Stomach (tissue), 4 donors: Measurements from ENCODE around the gene ZC3H12C.

Experiments used
- CTCF ChIP-seq, 7 experiments: fragments of 450-650 bp in 4 of 7; fragments of 200-600 bp in 3 of 7; sonication (generic) in 3 of 7; IDR thresholded peaks; one replicate each; pipeline ENCODE4 v1.5.1; 2016 to 2019; ENCODE audit warnings: antibody characterized with exemption in 7 of 7, control low read depth in 2 of 7, mild to moderate bottlenecking in 1 of 7
- EP300 ChIP-seq: sonication (generic); formaldehyde crosslinking; IDR thresholded peaks from one replicate; pipeline ENCODE4 v1.6.1; 2017; ENCODE audit warnings: antibody characterized with exemption
- POLR2A ChIP-seq, 4 donors: fragments of 450-650 bp; IDR thresholded peaks; one replicate each; pipeline ENCODE4 v1.6.1; 2016; ENCODE audit warnings: antibody characterized with exemption in 4 of 4, control low read depth in 2 of 4, mild to moderate bottlenecking in 1 of 4, moderate library complexity in 1 of 4
- POLR2AphosphoS5 ChIP-seq, 3 donors: sonication (generic); formaldehyde crosslinking; IDR thresholded peaks; one replicate each; pipeline ENCODE4 v1.6.1; 2016; ENCODE audit warnings: antibody characterized with exemption in 3 of 3

DNA sequence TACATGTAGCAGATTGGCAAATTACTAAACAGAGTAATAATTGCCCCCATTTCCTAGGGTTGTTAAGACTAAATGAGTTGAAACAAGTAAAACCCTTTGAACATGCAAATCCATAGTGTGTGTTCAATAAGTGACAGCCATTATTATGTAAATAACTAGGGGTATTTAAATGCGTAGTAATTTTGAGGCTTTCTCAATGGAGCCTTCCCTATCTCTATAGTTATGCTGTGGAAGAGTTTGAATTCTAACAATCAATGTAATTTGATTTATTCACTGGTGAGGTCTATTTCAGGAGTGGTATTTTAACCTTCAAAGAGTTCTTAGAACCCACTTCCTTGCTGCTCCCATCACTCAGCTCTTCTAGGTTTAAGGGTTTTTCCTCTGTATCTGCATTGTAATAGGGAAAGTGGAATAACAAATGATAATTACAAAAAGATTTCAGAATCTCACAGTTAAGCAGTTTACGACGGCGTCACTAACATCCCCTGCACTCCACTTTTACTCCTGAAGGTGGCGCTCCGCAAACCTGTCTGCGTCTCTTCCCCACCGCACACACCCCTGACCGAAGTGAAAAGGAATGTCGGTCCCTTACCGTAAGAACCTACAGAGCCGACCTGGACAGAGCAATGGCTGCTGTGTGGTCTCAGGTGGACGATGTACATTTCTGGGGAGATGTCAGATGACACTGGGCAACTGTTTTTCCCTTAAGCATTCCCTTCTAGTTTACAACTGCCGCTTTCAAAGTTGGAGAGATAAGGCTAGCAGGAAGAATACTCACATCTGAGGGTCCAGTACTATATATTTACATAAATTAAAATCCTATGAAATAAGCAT, 80.8 kb downstream of the ZC3H12C start:
- TF ChIP-seq CTCF (IDR thresholded peaks at IDR 0.05) (peak in 5 of 7 experiments; percentile 29 to 75 (median 65)), EP300 (no peak), POLR2A (IDR thresholded peaks at IDR 0.05) (no peak), POLR2AphosphoS5 (IDR thresholded peaks at IDR 0.05) (no peak)
